ENCODE results near the gene TERF2IP. TPM values are rescaled to one million over a fixed set of nuclear protein-coding genes. Genes with fewer than 3 reads are reported as not detected.

TERF2IP gene
- polyA plus RNA-seq, 1 donor (not counting 4 experiments of a cell fraction or from before 2014, with no cell fraction given): 24.4 TPM

DNA sequence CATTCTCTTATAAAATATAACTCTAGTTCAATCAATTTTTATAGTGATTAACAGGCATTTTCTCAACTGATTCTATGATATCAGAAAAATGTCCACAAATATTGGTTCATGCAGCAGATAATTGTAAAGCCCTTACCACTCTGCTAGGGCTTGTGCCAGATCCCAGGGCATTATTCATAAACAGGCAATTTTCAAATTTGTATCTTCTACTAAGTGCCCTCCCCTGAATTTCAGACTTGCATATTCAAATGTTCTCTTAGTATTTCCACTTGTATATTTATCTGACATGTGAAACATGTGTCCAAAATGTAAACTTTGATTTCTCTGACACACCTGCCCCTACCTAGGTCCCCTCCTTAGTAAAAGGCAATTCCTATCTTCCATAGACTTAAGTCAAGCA lies 19.9 kb downstream of the TERF2IP start:
- Histone ChIP-seq H4K20me1 (ENCODE audit: control insufficient read depth, extremely low read depth, insufficient read depth, low read length) (no peaks in the 10 kb centered on the region), H3K36me3 (ENCODE audit: control insufficient read depth in 2 of 2, extremely low read depth in 1 of 2, insufficient read depth in 2 of 2, low read length in 2 of 2) (no peaks in the 10 kb centered on the region), H3K9me1 (ENCODE audit: control insufficient read depth, extremely low read depth, insufficient read depth, low read length) (no peaks in the 10 kb centered on the region), H3K4me1 (ENCODE audit: control insufficient read depth, extremely low read depth, insufficient read depth, low read length) (no peaks in the 10 kb centered on the region), H2AFZ (ENCODE audit: control insufficient read depth, low read length) (no peak overlapping the region), H3K79me2 (ENCODE audit: control insufficient read depth, insufficient read depth, low read length) (no peaks in the 10 kb centered on the region), H3K4me3 (ENCODE audit: control insufficient read depth in 2 of 3, extremely low read depth in 1 of 3, insufficient read depth in 2 of 3, low read depth in 1 of 3, low read length in 3 of 3) (no peak overlapping the region), H3K27ac (ENCODE audit: control insufficient read depth, insufficient read depth, low read length) (no peak overlapping the region), H3K9me3 (ENCODE audit: control insufficient read depth, low read depth, low read length) (no peaks in the 10 kb centered on the region), H3K9ac (ENCODE audit: control insufficient read depth, extremely low read depth, insufficient read depth, low read length) (no peak overlapping the region), H3K27me3 (ENCODE audit: control insufficient read depth, extremely low read depth, insufficient read depth, low read length) (no peaks in the 10 kb centered on the region), H3K4me2 (ENCODE audit: control insufficient read depth, extremely low read depth, insufficient read depth, low read depth, low read length) (no peak overlapping the region)
- FAIRE-seq: no peak
- no peak for DNase-seq (ENCODE audit: low read depth, low spot score)
- no peak for TF ChIP-seq EZH2 (IDR thresholded peaks at IDR 0.05; ENCODE audit: low read length)
- TF ChIP-seq, protein P1, sequence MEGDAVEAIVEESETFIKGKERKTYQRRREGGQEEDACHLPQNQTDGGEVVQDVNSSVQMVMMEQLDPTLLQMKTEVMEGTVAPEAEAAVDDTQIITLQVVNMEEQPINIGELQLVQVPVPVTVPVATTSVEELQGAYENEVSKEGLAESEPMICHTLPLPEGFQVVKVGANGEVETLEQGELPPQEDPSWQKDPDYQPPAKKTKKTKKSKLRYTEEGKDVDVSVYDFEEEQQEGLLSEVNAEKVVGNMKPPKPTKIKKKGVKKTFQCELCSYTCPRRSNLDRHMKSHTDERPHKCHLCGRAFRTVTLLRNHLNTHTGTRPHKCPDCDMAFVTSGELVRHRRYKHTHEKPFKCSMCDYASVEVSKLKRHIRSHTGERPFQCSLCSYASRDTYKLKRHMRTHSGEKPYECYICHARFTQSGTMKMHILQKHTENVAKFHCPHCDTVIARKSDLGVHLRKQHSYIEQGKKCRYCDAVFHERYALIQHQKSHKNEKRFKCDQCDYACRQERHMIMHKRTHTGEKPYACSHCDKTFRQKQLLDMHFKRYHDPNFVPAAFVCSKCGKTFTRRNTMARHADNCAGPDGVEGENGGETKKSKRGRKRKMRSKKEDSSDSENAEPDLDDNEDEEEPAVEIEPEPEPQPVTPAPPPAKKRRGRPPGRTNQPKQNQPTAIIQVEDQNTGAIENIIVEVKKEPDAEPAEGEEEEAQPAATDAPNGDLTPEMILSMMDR (optimal IDR thresholded peaks at IDR 0.05 in 1 of 3, IDR thresholded peaks at IDR 0.05 in 1 of 3, conservative IDR thresholded peaks at IDR 0.05 in 1 of 3; ENCODE audit: extremely low read depth in 1 of 3, insufficient read depth in 2 of 3, low read length in 3 of 3): no peak
- dilution Hi-C loops (cut with MboI; ENCODE audit: extremely low pct_ligation_motif_present, low sequenced_read_pairs): no loop called here

GRCh38 chr16:75676909-75677308 lies 29.3 kb downstream of the TERF2IP start, which contains the start of gene CPHXL2:
Gene CPHXL2 (minus strand): TSS chr16:75677009. CDS start chr16:75676999, 10 bp downstream.
- Histone ChIP-seq H3K9me3 (ENCODE audit: control insufficient read depth, low read depth, low read length) (no peaks in the 10 kb centered on the region), H3K36me3 (ENCODE audit: control insufficient read depth in 2 of 2, extremely low read depth in 1 of 2, insufficient read depth in 2 of 2, low read length in 2 of 2) (no peaks in the 10 kb centered on the region), H3K9ac (ENCODE audit: control insufficient read depth, extremely low read depth, insufficient read depth, low read length) (no peak within 1 kb of the TSS), H3K79me2 (ENCODE audit: control insufficient read depth, insufficient read depth, low read length) (no peaks in the 10 kb centered on the region), H3K4me3 (ENCODE audit: control insufficient read depth in 2 of 3, extremely low read depth in 1 of 3, insufficient read depth in 2 of 3, low read depth in 1 of 3, low read length in 3 of 3) (no peak within 1 kb of the TSS), H2AFZ (ENCODE audit: control insufficient read depth, low read length) (no peak within 1 kb of the TSS), H3K4me2 (ENCODE audit: control insufficient read depth, extremely low read depth, insufficient read depth, low read depth, low read length) (no peak within 1 kb of the TSS), H3K9me1 (ENCODE audit: control insufficient read depth, extremely low read depth, insufficient read depth, low read length) (no peaks in the 10 kb centered on the region), H3K27ac (ENCODE audit: control insufficient read depth, insufficient read depth, low read length) (no peak within 1 kb of the TSS), H3K27me3 (ENCODE audit: control insufficient read depth, extremely low read depth, insufficient read depth, low read length) (no peaks in the 10 kb centered on the region), H4K20me1 (ENCODE audit: control insufficient read depth, extremely low read depth, insufficient read depth, low read length) (no peaks in the 10 kb centered on the region), H3K4me1 (ENCODE audit: control insufficient read depth, extremely low read depth, insufficient read depth, low read length) (no peaks in the 10 kb centered on the region)
- dilution Hi-C loops (cut with MboI; ENCODE audit: extremely low pct_ligation_motif_present, low sequenced_read_pairs): no loop called here
- DNase-seq (ENCODE audit: low read depth, low spot score): no peak
- TF ChIP-seq, protein P1 (optimal IDR thresholded peaks at IDR 0.05 in 1 of 3, IDR thresholded peaks at IDR 0.05 in 1 of 3, conservative IDR thresholded peaks at IDR 0.05 in 1 of 3; ENCODE audit: extremely low read depth in 1 of 3, insufficient read depth in 2 of 3, low read length in 3 of 3): no peak
- TF ChIP-seq EZH2 (IDR thresholded peaks at IDR 0.05; ENCODE audit: low read length): no peak
- no peak for FAIRE-seq
